Nephron (organoid): ENCODE data around the gene CORO1C.

Source experiments
- H3K27ac Mint-ChIP-seq, 3 experiments: 2 replicates each; pipeline ENCODE4 v1.8.0; 2020; ENCODE audit warnings: mixed read lengths in 3 of 3, mild to moderate bottlenecking in 2 of 3, moderate library complexity in 1 of 3
- H3K27me3 Mint-ChIP-seq: 2 replicates; pipeline ENCODE4 v1.8.0; 2021; ENCODE audit warnings: low read depth, mild to moderate bottlenecking, moderate library complexity, mixed read lengths
- H3K36me3 Mint-ChIP-seq: 2 replicates; pipeline ENCODE4 v1.8.0; 2020; ENCODE audit warnings: low read depth, mixed read lengths
- H3K4me1 Mint-ChIP-seq: 2 replicates; pipeline ENCODE4 v1.8.0; 2020; ENCODE audit warnings: mixed read lengths
- H3K4me3 Mint-ChIP-seq, 3 experiments: 2 replicates each; pipeline ENCODE4 v1.8.0; 2020; ENCODE audit warnings: mild to moderate bottlenecking in 3 of 3, mixed read lengths in 3 of 3, moderate library complexity in 2 of 3
- H3K9me3 Mint-ChIP-seq: 2 replicates; pipeline ENCODE4 v1.8.0; 2020; ENCODE audit warnings: mixed read lengths
- CTCF ChIP-seq, 3 experiments: fragments of 200-600 bp; sonication (generic); IDR thresholded peaks; one replicate each; pipeline ENCODE4 v1.5.0; 2021; ENCODE audit warnings: antibody characterized with exemption in 3 of 3; ENCODE audit not compliant: unreplicated experiment in 3 of 3

The CORO1C gene

GRCh38 chr12:108646600-108647579, 84.4 kb downstream of the CORO1C start:
- peak overlapping the region; percentile 38 to 75 (median 70) for H3K27ac Mint-ChIP-seq
- no peak overlapping the region for H3K4me3 Mint-ChIP-seq
- H3K4me1 Mint-ChIP-seq: peaks cover 55% of the 10 kb centered on the region
- no peaks in the 10 kb centered on the region for H3K27me3 Mint-ChIP-seq
- peaks cover 53% of the 10 kb centered on the region for H3K36me3 Mint-ChIP-seq
- H3K9me3 Mint-ChIP-seq: no peaks in the 10 kb centered on the region
- no peak for TF ChIP-seq CTCF (IDR thresholded peaks at IDR 0.05; ENCODE audit: unreplicated experiment in 3 of 3)

- no peak for TF ChIP-seq CTCF (IDR thresholded peaks at IDR 0.05; ENCODE audit: unreplicated experiment in 3 of 3)
- peak overlapping the region in 1 of 3 experiments; percentile 14 for H3K4me3 Mint-ChIP-seq
Measured at GRCh38 chr12:108645686-108646599, 85.4 kb downstream of the CORO1C start.

GRCh38 chr12:108644811-108645120, 86.6 kb downstream of the CORO1C start:
- H3K27me3 Mint-ChIP-seq: no peaks in the 10 kb centered on the region
- H3K4me3 Mint-ChIP-seq: no peak overlapping the region
- H3K9me3 Mint-ChIP-seq: no peaks in the 10 kb centered on the region
- peaks cover 44% of the 10 kb centered on the region for H3K36me3 Mint-ChIP-seq
- H3K4me1 Mint-ChIP-seq: peaks cover 70% of the 10 kb centered on the region
- no peak for TF ChIP-seq CTCF (IDR thresholded peaks at IDR 0.05; ENCODE audit: unreplicated experiment in 3 of 3)
- H3K27ac Mint-ChIP-seq: peak overlapping the region in 1 of 3 experiments; percentile 70

More at GRCh38 chr12:108645686-108646599, 85.4 kb downstream of the CORO1C start:
- Mint-ChIP-seq H3K27me3 (no peaks in the 10 kb centered on the region), H3K36me3 (peaks cover 45% of the 10 kb centered on the region), H3K27ac (peak overlapping the region; percentile 70 to 75 (median 72)), H3K4me1 (peaks cover 65% of the 10 kb centered on the region), H3K9me3 (no peaks in the 10 kb centered on the region)

GRCh38 chr12:108643941-108644810, 87.1 kb downstream of the CORO1C start:
- Mint-ChIP-seq H3K36me3 (peaks cover 38% of the 10 kb centered on the region), H3K27ac (peak overlapping the region; percentile 13 to 84 (median 70)), H3K27me3 (peaks cover under 1% of the 10 kb centered on the region), H3K9me3 (no peaks in the 10 kb centered on the region), H3K4me1 (peaks cover 75% of the 10 kb centered on the region), H3K4me3 (no peak overlapping the region)
- no peak for TF ChIP-seq CTCF (IDR thresholded peaks at IDR 0.05; ENCODE audit: unreplicated experiment in 3 of 3)

- peak overlapping the region; percentile 70 to 84 (median 83) for H3K27ac Mint-ChIP-seq
- peaks cover 3% of the 10 kb centered on the region for H3K27me3 Mint-ChIP-seq
- no peaks in the 10 kb centered on the region for H3K9me3 Mint-ChIP-seq
- no peak for TF ChIP-seq CTCF (IDR thresholded peaks at IDR 0.05; ENCODE audit: unreplicated experiment in 3 of 3)
- peaks cover 28% of the 10 kb centered on the region for H3K36me3 Mint-ChIP-seq
- H3K4me1 Mint-ChIP-seq: peaks cover 84% of the 10 kb centered on the region
- H3K4me3 Mint-ChIP-seq: no peak overlapping the region
Measured at GRCh38 chr12:108642899-108643654, 88.2 kb downstream of the CORO1C start.
